ENCODE results near the gene KIAA1549. TPM values are rescaled to one million over a fixed set of nuclear protein-coding genes. Genes with fewer than 3 reads are reported as not detected.
"Not testable (repeated sequence)": the region's sequence is repeated elsewhere in the genome, so short reads cannot be mapped to it uniquely, and the experiment has no call there.

Gene KIAA1549
- total RNA-seq, 2 donors from 2014 or later = 0.95 to 1.8 TPM

DNA sequence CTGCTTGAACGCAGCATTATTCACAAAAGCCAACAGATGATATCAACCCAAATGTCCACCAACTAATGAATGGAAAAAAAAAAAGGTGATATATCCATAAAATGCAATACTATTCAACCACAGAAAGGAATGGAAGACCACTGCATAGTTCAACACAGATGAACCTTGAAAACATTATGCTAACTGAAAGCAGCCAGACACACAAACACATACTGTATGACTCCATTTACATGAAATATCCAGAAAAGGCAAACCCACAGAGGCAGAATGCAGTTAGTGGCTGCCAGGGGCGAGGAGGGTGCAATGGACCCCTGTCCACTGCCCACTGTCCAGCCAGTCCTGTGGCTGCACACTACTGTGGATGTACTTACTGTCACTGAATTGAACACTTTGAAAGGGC is 36.6 kb downstream of the KIAA1549 start:
- TF ChIP-seq, protein P1, sequence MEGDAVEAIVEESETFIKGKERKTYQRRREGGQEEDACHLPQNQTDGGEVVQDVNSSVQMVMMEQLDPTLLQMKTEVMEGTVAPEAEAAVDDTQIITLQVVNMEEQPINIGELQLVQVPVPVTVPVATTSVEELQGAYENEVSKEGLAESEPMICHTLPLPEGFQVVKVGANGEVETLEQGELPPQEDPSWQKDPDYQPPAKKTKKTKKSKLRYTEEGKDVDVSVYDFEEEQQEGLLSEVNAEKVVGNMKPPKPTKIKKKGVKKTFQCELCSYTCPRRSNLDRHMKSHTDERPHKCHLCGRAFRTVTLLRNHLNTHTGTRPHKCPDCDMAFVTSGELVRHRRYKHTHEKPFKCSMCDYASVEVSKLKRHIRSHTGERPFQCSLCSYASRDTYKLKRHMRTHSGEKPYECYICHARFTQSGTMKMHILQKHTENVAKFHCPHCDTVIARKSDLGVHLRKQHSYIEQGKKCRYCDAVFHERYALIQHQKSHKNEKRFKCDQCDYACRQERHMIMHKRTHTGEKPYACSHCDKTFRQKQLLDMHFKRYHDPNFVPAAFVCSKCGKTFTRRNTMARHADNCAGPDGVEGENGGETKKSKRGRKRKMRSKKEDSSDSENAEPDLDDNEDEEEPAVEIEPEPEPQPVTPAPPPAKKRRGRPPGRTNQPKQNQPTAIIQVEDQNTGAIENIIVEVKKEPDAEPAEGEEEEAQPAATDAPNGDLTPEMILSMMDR (IDR thresholded peaks at IDR 0.05) = no peak
- Histone ChIP-seq H3K9me3 (no peaks in the 10 kb centered on the region), H3K4me1 (ENCODE audit: control insufficient read depth in 1 of 2, low read depth in 2 of 2) (no peaks in the 10 kb centered on the region), H3K27me3 (replicated peaks; ENCODE audit: insufficient read depth) (no peaks in the 10 kb centered on the region), H3K36me3 (no peaks in the 10 kb centered on the region), H3K27ac (no peak overlapping the region), H3K4me3 (no peak overlapping the region)
- ATAC-seq (ENCODE audit: insufficient number of reproducible peaks, low FRiP score, low read depth) (no peak), DNase-seq (ENCODE audit: low spot score) (no peak)

DNA sequence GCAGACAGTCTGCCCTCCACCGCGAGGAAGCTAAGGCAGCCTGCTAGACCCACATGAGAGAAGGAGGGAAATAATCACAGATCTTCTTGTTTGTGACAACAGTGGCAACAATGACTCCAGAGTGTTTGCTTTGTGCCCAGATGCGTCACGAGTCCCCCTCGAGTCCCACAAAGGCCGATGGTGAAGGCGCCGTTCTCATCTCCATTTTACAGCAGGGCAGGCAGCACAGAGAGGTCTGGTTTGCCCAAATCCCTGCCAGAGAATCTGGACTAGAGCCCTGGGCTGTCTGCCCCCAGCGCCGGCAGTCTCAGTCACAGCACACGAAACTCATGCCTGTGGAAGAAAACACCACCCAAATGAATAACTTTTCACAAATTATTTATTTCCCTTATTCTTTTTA is 38.1 kb downstream of the KIAA1549 start:
- Histone ChIP-seq H3K27me3 (replicated peaks; ENCODE audit: insufficient read depth) (no peaks in the 10 kb centered on the region), H3K4me1 (ENCODE audit: control insufficient read depth in 1 of 2, low read depth in 2 of 2) (no peaks in the 10 kb centered on the region), H3K27ac (no peak overlapping the region), H3K36me3 (no peaks in the 10 kb centered on the region), H3K4me3 (no peak overlapping the region), H3K9me3 (no peaks in the 10 kb centered on the region)
- ATAC-seq (ENCODE audit: insufficient number of reproducible peaks, low FRiP score, low read depth) = no peak
- TF ChIP-seq, protein P1 (IDR thresholded peaks at IDR 0.05) = no peak
- no peak for DNase-seq (ENCODE audit: low spot score)

DNA sequence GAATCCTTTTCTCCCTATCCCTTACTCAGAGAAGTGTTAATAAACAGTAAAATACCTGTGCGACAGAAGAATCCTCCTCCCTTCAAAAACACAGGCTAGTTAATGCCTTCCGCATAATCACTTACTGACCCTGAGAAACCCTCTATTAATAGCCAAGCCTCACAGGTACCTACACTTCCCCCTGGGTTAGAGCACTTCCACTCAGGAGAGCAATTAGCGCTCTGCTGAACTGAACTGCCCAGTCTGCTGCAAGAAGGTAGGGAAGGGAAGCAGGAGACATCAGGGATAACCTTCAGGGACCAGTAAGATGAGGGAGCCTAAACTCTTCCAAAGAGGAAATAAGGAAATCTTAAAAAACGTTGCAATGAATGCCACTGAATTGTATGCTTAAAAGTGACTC is 39.6 kb downstream of the KIAA1549 start:
- no peak for DNase-seq (ENCODE audit: low spot score)
- Histone ChIP-seq H3K27ac (no peak overlapping the region), H3K36me3 (no peaks in the 10 kb centered on the region), H3K9me3 (no peaks in the 10 kb centered on the region), H3K27me3 (replicated peaks; ENCODE audit: insufficient read depth) (no peaks in the 10 kb centered on the region), H3K4me1 (ENCODE audit: control insufficient read depth in 1 of 2, low read depth in 2 of 2) (no peaks in the 10 kb centered on the region), H3K4me3 (no peak overlapping the region)
- TF ChIP-seq, protein P1 (IDR thresholded peaks at IDR 0.05) = no peak
- ATAC-seq (ENCODE audit: insufficient number of reproducible peaks, low FRiP score, low read depth) = no peak

DNA sequence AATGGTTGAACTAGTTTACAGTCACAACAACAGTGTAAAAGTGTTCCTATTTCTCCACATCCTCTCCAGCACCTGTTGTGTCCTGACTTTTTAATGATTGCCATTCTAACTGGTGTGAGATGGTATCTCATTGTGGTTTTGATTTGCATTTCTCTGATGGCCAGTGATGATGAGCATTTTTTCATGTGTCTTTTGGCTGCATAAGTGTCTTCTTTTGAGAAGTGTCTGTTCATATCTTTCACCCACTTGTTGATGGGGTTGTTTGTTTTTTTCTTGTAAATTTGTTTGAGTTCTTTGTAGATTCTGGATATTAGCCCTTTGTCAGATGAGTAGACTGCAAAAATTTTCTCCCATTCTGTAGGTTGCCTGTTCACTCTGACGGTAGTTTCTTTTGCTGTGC is 40.6 kb downstream of the KIAA1549 start:
- not testable (repeated sequence) for H3K27ac ChIP-seq; DNase-seq (ENCODE audit: low spot score); H3K36me3 ChIP-seq; H3K4me3 ChIP-seq; H3K9me3 ChIP-seq; H3K27me3 ChIP-seq (replicated peaks; ENCODE audit: insufficient read depth); H3K4me1 ChIP-seq (ENCODE audit: control insufficient read depth in 1 of 2, low read depth in 2 of 2); ATAC-seq (ENCODE audit: insufficient number of reproducible peaks, low FRiP score, low read depth)

DNA sequence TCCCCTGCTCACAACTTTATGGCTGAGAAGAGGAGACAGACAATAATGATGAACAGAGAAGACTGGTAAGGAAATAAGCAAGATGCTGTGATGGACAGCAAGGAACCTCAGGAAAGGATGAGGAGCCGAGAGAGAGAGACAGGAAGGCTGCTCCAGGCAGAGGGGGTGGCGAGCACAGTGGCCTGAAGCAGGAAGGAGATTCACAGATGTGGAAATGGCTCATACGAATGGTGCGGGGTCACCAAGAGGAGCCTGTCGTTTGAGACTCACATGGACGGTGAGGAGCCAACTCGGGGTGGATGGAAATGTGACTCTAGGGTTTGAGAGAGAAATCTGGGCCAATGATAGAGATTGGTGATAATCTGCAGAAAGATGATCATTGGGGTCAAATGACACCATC is 43.7 kb downstream of the KIAA1549 start:
- ATAC-seq (ENCODE audit: insufficient number of reproducible peaks, low FRiP score, low read depth) (no peak), DNase-seq (ENCODE audit: low spot score) (no peak)
- TF ChIP-seq, protein P1 (IDR thresholded peaks at IDR 0.05) = no peak
- Histone ChIP-seq H3K9me3 (no peaks in the 10 kb centered on the region), H3K27me3 (replicated peaks; ENCODE audit: insufficient read depth) (no peaks in the 10 kb centered on the region), H3K36me3 (no peaks in the 10 kb centered on the region), H3K27ac (no peak overlapping the region), H3K4me1 (ENCODE audit: control insufficient read depth in 1 of 2, low read depth in 2 of 2) (peaks cover 0 to 5% of the 10 kb centered on the region in 2 donors), H3K4me3 (no peak overlapping the region)

DNA sequence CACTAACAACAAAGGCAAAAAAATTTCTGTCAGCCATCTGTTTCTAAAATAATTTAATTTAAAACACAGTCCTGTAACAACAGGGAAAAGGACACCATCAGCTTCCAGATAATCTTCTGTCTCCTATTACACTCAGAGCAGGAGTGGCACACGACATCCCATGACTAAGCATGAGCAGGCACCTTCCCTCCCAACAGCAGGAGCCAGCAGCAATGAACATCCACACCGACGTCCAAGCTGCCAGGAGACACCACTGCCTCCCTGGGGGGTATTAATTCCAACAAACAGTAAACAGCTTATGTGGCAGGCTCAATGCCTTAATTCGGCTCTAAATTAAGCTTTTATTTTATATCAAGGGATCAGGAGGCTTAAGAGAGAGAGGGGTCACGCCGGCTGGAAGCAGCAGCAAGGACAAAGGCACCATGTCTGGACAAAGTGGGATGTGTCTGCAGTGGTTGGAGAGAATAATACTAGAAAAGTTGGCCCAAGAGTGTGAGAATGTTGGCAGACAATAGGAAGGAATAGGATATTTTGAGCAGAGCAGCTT is 45.7 kb downstream of the KIAA1549 start:
- no peaks in the 10 kb centered on the region for H3K9me3 ChIP-seq

More for the DNA sequence above, 45.7 kb downstream of the KIAA1549 start:
- Histone ChIP-seq H3K4me1 (ENCODE audit: control insufficient read depth in 1 of 2, low read depth in 2 of 2) (peaks cover 0 to 5% of the 10 kb centered on the region in 2 donors), H3K27ac (no peak overlapping the region), H3K27me3 (replicated peaks; ENCODE audit: insufficient read depth) (no peaks in the 10 kb centered on the region), H3K36me3 (no peaks in the 10 kb centered on the region), H3K4me3 (no peak overlapping the region)
- ATAC-seq (ENCODE audit: insufficient number of reproducible peaks, low FRiP score, low read depth) (no peak), DNase-seq (ENCODE audit: low spot score) (no peak)
- TF ChIP-seq, protein P1 (IDR thresholded peaks at IDR 0.05) = no peak
